Endodermal cell (in vitro differentiated cells): Measurements from ENCODE around the gene TRMT61A. TPM values are rescaled to one million over a fixed set of nuclear protein-coding genes. Genes with fewer than 3 reads are reported as not detected.

Experiments
- DNase-seq: peaks from one replicate; pipeline ENCODE4 v3.0.0-alpha.2; 2017
- H3K27ac ChIP-seq: 2 replicates; pipeline ENCODE4 v1.5.1; 2013; ENCODE audit warnings: mild to moderate bottlenecking, low read depth, low read length, moderate library complexity
- H3K27me3 ChIP-seq: 2 replicates; pipeline ENCODE4 v1.6.1; 2013; ENCODE audit warnings: mild to moderate bottlenecking, low read length, moderate library complexity; ENCODE audit not compliant: insufficient read depth, control insufficient read depth, poor library complexity, severe bottlenecking
- H3K36me3 ChIP-seq: 2 replicates; pipeline ENCODE4 v1.7.0; 2013; ENCODE audit warnings: mild to moderate bottlenecking, low read length, moderate library complexity; ENCODE audit not compliant: control insufficient read depth, insufficient read depth
- H3K4me1 ChIP-seq: one replicate; pipeline ENCODE4 v1.7.0; 2013; ENCODE audit warnings: low read length; ENCODE audit not compliant: control insufficient read depth, insufficient read depth
- H3K4me3 ChIP-seq: 2 replicates; pipeline ENCODE4 v1.5.1; 2013; ENCODE audit warnings: mild to moderate bottlenecking, low read length, moderate library complexity
- H3K9ac ChIP-seq: 2 replicates; pipeline ENCODE4 v1.6.1; 2013; ENCODE audit warnings: mild to moderate bottlenecking, low read length, moderate library complexity; ENCODE audit not compliant: poor library complexity, severe bottlenecking; ENCODE audit errors: extremely low read depth
- H3K9me3 ChIP-seq: 2 replicates; pipeline ENCODE4 v1.6.1; 2013; ENCODE audit warnings: mild to moderate bottlenecking, low read length, moderate library complexity; ENCODE audit not compliant: control insufficient read depth
- H3K27ac Mint-ChIP-seq: 2 replicates; pipeline ENCODE4 v1.8.0; 2020; ENCODE audit warnings: mixed read lengths
- H3K27me3 Mint-ChIP-seq: 2 replicates; pipeline ENCODE4 v1.8.0; 2021; ENCODE audit warnings: mild to moderate bottlenecking, mixed read lengths; ENCODE audit not compliant: insufficient read depth
- H3K36me3 Mint-ChIP-seq: 2 replicates; pipeline ENCODE4 v1.8.0; 2020; ENCODE audit warnings: low read depth, mixed read lengths
- H3K4me1 Mint-ChIP-seq: 2 replicates; pipeline ENCODE4 v1.8.0; 2020; ENCODE audit warnings: mixed read lengths
- H3K4me3 Mint-ChIP-seq: 2 replicates; pipeline ENCODE4 v1.8.0; 2020; ENCODE audit warnings: mild to moderate bottlenecking, moderate library complexity, mixed read lengths
- H3K9me3 Mint-ChIP-seq: 2 replicates; pipeline ENCODE4 v1.8.0; 2020; ENCODE audit warnings: mild to moderate bottlenecking, mixed read lengths
- CTCF ChIP-seq: fragments of 200-600 bp; sonication (generic); conservative IDR thresholded peaks from 2 replicates; pipeline ENCODE4 v1.5.0; 2021; ENCODE audit warnings: antibody characterized with exemption, mild to moderate bottlenecking
- WGBS, 2 experiments: methylation state at CpG; one replicate each; pipeline versions ENCODE4 v1.1.5 to v1.1.7; 2013; ENCODE audit warnings: missing lambda C conversion rate in 2 of 2, mixed read lengths in 1 of 2; ENCODE audit not compliant: insufficient coverage in 1 of 2, insufficient read length in 1 of 2; 5-methylcytosine and 5-hydroxymethylcytosine counted together
- total RNA-seq, 2 donors: library from RNA; stranded (reverse); fragmentation: NEBNext Ultra II Directional in 1 of 2; extraction: Animal tissue kit (Norgen Biotek cat#: 25700) in 1 of 2; gene quantifications; 2 replicates in 1 of 2; 3 replicates in 1 of 2; pipeline ENCODE4 v1.2.1, GENCODE V29; 2021

Gene TRMT61A
- total RNA-seq, 2 donors from 2014 or later = 7.4 to 7.9 TPM

GRCh38 chr14:103530831-103531230 is 1.8 kb downstream of the TRMT61A start:
- Histone ChIP-seq H3K4me1 (peaks cover 15% of the 10 kb centered on the region), H3K27me3 (no peaks in the 10 kb centered on the region), H3K9ac (no peak overlapping the region), H3K36me3 (peaks cover 7% of the 10 kb centered on the region), H3K4me3 (no peak overlapping the region), H3K27ac (no peak overlapping the region), H3K9me3 (no peaks in the 10 kb centered on the region)
- H3K9me3 Mint-ChIP-seq = no peaks in the 10 kb centered on the region
- no peaks in the 10 kb centered on the region for H3K27me3 Mint-ChIP-seq
- H3K4me3 Mint-ChIP-seq = peak overlapping the region; percentile 82
- no peak for TF ChIP-seq CTCF
- WGBS, 2 experiments = 92 to 100% methylated on average over 7 to 11 of the region's 11 CpGs
- no peak overlapping the region for H3K27ac Mint-ChIP-seq
- H3K36me3 Mint-ChIP-seq = no peaks in the 10 kb centered on the region
- DNase-seq = no peak
- H3K4me1 Mint-ChIP-seq = peaks cover 15% of the 10 kb centered on the region

GRCh38 chr14:103531421-103532215 is 2.6 kb downstream of the TRMT61A start:
- H3K27ac Mint-ChIP-seq = no peak overlapping the region
- TF ChIP-seq CTCF = no peak
- Histone ChIP-seq H3K9ac (no peak overlapping the region), H3K36me3 (peaks cover 7% of the 10 kb centered on the region), H3K4me3 (no peak overlapping the region), H3K27me3 (no peaks in the 10 kb centered on the region), H3K4me1 (peaks cover 7% of the 10 kb centered on the region), H3K27ac (no peak overlapping the region), H3K9me3 (no peaks in the 10 kb centered on the region)
- H3K4me1 Mint-ChIP-seq = peaks cover 13% of the 10 kb centered on the region
- no peaks in the 10 kb centered on the region for H3K9me3 Mint-ChIP-seq
- H3K27me3 Mint-ChIP-seq = no peaks in the 10 kb centered on the region
- DNase-seq = no peak
- no peaks in the 10 kb centered on the region for H3K36me3 Mint-ChIP-seq
- H3K4me3 Mint-ChIP-seq = no peak overlapping the region
- WGBS, 2 experiments = 94 to 98% methylated on average over 6 to 15 of the region's 15 CpGs

GRCh38 chr14:103532216-103533136 is 3.5 kb downstream of the TRMT61A start:
- Histone ChIP-seq H3K4me3 (no peak overlapping the region), H3K4me1 (peaks cover 7% of the 10 kb centered on the region), H3K36me3 (peaks cover 7% of the 10 kb centered on the region), H3K9me3 (no peaks in the 10 kb centered on the region), H3K9ac (no peak overlapping the region), H3K27ac (no peak overlapping the region), H3K27me3 (no peaks in the 10 kb centered on the region)
- H3K27me3 Mint-ChIP-seq = no peaks in the 10 kb centered on the region
- no peaks in the 10 kb centered on the region for H3K36me3 Mint-ChIP-seq
- H3K27ac Mint-ChIP-seq = no peak overlapping the region
- no peak for DNase-seq
- TF ChIP-seq CTCF = no peak
- H3K4me3 Mint-ChIP-seq = no peak overlapping the region
- 92 to 94% methylated on average over 18 to 32 of the region's 32 CpGs for WGBS, 2 experiments
- H3K4me1 Mint-ChIP-seq = peaks cover 13% of the 10 kb centered on the region
- H3K9me3 Mint-ChIP-seq = no peaks in the 10 kb centered on the region
